Measurements from ENCODE around the gene PRKCA.

- TF ChIP-seq CTCF (IDR thresholded peaks at IDR 0.05): no peak
- TF ChIP-seq POLR2A (IDR thresholded peaks at IDR 0.05): no peak
These were observed 233.2 kb downstream of the PRKCA start for GRCh38 chr17:66535611-66536010.
